Effector CD8-positive, alpha-beta T cell (primary cell): ENCODE measurements around the gene AFF1.
"Not testable (repeated sequence)": the region's sequence is repeated elsewhere in the genome, so short reads cannot be mapped to it uniquely, and the experiment has no call there.

Experiments used
- DNase-seq: peaks from one replicate; lab custom pipeline; 2025; lab: John Stamatoyannopoulos, UW

AFF1 gene

GRCh38 chr4:87055311-87055710 is 120.5 kb downstream of the AFF1 start:
- no peak for DNase-seq

DNA sequence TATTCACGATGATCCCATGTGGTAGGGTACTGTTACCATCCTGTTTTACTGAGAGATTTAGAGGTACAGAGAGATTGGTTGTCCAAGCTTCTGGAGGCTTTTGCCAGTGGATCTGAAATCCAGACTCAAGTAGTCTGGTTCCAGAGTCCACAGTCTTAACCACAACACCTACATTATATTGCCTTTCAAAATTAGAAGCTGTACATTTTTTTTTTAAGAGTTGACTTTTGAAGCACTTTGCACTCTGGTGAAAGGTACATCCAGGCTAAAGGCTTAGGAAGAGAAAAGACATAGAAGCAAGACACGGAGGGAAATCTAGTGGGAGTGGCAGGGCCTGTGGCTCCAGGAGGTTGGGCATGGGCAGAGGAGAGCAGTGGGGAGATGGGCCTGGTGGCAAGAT is 122.1 kb downstream of the AFF1 start:
- DNase-seq, result no peak

DNA sequence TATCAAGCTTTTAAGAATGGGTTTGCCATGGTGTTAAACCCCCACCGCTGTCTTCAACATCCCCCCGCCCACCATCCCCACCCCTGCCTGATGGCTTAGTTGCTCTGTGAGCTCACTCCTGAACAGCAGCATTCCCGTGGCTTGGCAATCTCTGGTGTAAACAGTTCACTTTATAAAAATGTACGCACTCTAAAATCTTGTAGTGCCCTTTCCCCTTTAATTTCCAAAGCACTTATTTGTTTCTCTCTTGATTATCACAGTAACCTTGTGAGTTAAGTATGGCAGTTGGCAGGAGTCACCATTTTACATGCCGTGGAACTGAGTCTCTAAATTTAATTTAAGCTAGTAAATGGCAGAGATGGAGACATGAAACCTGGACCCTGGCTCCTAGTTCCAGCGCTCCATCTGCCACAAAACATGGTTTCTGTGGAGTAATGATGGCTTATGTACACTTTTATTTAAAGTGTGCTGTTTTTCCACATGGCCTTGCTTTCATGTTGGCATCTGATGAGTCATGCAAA is 123.1 kb downstream of the AFF1 start:
- DNase-seq, result no peak

- DNase-seq, result no peak
Observed at GRCh38 chr4:87058356-87059073, 123.7 kb downstream of the AFF1 start.

DNA sequence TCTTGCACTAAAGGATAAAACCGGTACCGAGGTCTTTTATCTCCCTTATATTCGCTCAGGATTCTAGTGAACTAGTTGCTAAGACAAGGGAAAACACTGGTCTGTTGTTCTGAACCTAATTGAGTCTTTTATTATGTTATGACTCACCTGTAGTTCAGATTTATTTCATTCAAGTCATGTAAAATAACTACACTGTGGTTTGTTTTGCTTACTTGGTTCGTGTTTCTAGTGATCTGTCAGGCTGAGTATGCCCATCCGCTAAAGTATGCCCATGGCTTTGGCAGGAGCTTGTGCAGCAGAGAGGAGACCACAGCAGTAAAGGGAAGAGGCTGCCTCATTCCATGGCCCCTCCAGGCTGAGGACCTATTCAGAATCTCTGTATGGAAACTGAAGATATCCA is 126.1 kb downstream of the AFF1 start:
- no peak for DNase-seq

GRCh38 chr4:87065021-87065420 is 130.2 kb downstream of the AFF1 start:
- no peak for DNase-seq

DNA sequence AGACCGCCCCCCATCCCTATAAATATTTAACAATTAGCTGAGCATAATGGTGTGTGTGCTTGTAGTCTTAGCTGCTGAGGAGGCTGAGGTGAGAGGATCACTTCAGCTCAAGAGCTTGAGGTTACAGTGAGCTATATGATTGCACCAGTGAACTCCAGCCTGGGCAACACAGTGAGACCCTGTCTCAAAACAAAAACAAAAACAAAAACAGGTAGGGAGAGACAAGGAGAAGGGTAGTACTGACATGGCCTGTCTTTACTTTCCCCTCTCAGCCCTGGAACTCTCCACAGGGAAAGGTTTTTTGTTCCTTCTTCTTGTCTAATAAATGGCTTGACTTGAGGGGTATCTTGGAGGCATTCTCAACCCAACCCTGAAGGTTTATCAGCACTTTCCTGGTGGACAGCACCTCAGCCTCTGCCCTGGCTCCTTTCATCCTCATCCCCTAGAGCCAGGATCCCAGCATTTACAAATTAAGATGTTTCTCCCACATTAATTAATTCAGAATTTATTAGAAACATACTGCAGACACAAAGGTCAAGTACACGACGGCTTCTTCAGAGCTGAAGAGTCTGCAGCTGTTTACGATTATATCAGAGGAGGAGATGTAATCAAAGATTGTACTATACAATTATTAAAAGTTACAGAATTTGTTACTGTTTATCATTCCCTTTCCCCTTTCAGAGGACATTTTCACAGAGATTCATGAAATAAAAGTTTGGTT is 131.8 kb downstream of the AFF1 start:
- DNase-seq, result no peak

GRCh38 chr4:87067124-87067885 is 132.5 kb downstream of the AFF1 start:
- DNase-seq, result no peak

- no peak for DNase-seq
Observed at GRCh38 chr4:87068583-87069021, 133.8 kb downstream of the AFF1 start.

DNA sequence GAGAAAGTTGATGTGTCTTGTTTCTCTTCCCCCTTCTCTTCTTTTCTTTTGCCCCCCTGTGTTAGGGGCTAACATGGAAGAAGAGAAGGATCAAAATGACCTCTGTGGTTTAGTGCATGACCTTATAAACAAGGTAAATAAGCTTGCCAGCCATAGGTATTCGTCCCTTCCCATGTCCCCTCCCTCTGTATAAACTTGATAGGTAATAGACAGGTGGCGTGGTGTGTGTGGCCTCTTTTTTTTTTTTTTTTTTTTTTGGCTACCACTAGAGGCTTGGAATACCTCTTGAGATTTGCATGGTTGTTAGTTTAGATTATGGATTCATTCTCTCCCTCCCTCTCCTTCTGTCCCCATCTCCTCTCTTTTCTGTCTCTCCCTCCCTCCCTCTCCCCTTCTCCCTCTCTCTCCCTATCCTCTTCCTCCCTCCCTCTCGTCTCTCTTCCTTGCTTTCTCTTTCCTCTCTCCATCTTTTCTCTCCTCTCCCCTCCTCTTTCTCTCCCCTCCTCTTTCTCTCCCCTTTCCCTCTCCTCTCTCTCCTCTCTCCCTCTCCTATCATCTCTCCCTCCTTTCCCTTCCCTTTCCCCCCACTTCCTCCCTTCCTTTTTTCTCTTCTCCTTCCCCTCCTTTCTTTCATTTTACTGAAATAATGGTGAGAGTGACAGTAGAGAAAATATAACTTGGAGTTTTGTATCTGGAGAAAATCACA is 134.4 kb downstream of the AFF1 start:
- DNase-seq, result no peak

DNA sequence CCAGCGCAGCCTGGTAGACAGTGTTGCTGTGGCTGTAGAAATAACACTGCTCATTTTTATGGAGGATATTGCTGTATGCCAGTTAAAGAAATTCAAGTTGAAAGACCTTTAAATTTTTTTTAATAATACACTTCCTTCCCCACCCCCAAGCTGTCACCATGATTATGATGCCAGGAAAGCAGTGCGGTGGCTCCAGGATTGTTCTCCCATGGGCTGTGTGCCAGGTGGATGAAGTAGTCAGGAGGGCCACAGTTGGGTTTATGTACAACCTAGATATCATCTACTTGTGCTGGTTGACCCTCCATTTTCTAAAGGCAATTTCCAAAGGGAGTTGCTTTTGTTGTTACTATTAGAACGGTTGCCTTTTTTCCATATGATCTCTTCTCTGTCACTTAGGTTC is 136.6 kb downstream of the AFF1 start:
- DNase-seq, result no peak

GRCh38 chr4:87072545-87072944 is 137.7 kb downstream of the AFF1 start:
- not testable (repeated sequence) for DNase-seq

- no peak for DNase-seq
Observed at GRCh38 chr4:87073199-87074120, 138.6 kb downstream of the AFF1 start.

GRCh38 chr4:87074121-87074488 is 139.3 kb downstream of the AFF1 start:
- no peak for DNase-seq

DNA sequence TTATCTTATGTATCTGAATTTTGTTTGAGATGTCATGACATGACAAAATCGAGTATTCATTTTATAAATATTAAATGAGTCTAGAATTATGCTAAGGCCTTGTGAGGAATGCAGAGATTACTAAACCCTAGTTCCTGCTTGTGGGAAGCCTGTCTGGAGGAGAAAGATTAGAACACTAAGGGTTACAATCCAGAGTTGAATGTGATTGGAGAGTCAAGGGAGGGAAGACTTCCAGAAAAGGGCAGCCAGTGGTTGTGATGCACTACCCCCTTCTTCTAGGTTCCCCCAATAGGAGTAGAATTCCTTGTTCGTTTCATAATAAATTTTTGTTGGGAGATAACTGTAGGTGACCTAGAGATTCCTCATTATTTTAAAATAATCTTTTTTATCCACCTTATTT is 141.1 kb downstream of the AFF1 start:
- no peak for DNase-seq

- no peak for DNase-seq
Observed at GRCh38 chr4:87076690-87077358, 142.0 kb downstream of the AFF1 start.

GRCh38 chr4:87077914-87078585 is 143.2 kb downstream of the AFF1 start:
- DNase-seq, result no peak

- DNase-seq, result no peak
Observed at GRCh38 chr4:87078987-87079486, 144.2 kb downstream of the AFF1 start.

DNA sequence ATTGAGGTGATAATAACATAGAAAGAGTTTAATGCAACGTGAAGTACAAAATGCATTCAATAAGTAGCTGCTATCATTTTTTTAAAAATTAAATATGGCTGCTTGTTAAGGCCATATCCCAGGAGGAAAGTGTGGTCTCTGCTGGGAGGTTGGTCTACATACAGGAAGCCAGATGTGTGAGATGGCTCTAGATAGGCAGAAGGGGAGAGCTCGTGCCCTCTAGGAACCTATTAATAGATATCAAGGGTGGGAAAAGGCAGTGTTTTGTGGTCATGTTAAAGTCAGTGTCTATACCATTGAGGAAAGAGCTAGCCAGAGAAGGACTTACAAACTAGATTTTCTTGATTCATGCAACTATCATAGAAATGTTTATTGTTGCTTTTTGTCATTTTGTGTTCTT is 145.2 kb downstream of the AFF1 start:
- DNase-seq, result no peak

DNA sequence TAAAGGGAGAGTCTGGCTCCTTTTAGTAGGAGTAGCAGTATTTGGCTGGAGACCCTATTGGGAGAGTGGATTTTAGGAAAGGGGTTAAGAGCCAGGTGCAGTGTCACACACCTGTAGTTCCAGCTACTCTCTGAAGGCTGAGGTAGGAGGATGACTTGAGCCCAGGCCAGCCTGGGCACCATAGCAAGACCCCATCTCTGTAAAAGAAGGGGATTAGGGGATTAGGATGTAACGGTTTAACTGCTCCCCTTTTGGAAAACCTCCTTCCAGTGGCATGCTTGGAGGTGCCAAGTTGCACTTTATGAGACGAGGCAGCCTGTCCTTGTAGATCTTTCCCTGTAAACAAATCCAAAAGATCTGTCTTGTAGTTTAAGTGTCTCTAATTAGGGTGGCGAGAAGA is 145.7 kb downstream of the AFF1 start:
- no peak for DNase-seq
